EH (cell line): ENCODE data around the gene TBC1D16.
"Not testable (repeated sequence)": the region's sequence is repeated elsewhere in the genome, so short reads cannot be mapped to it uniquely, and the experiment has no call there.

Experiments
- DNase-seq: peaks from one replicate; pipeline ENCODE4 v3.0.0-alpha.2; 2015; ENCODE audit warnings: low read depth

Gene TBC1D16

GRCh38 chr17:79912552-79913330 lies 122.9 kb downstream of the TBC1D16 start:
- DNase-seq = no peak

DNA sequence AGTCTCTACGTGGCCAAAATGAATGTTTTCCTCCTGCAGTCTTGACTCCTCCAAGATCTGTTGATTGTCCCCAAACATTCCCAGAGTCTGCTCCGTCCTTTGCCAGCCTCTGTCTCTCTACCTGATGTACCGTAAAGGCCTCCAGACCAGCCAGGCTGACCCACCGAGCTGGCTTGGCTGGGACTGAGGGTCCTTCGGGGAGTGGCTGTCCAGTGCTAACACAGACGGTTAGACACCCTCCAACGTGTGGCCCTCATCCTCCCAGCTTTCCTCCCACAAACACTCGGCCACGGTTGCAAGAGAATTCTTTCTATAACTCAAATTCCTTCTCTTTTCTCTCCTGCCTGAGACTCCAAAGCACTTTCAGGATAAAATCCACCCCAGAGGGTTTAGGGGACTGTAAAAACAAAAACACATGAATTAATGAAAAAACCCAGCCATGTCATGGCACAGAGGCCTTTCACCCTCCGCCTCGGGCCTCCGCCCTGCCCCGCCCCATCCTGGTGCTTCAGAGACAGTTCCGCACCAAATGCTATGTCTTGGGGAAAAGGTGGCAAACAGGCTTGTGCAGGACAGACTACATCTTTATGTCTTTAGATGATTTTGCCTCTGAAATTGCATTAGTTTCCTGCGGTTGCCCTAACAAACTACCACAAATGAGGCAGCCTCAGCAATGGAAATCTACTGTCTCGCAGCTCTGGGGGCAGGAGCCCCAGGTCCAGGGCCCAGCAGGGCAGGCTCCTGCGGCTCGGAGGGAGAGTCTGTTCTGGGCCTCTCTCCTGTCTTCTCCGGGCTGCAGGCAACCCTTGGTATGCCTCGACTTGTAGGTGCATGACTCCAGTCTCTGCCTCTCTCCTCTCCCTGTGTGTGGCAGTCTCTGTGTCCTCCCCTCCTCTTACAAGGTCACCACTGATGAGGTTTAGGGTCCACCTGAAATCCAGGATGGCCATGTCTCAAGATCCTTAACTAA lies 124.0 kb downstream of the TBC1D16 start:
- DNase-seq = no peak

- DNase-seq = no peak
Observed at GRCh38 chr17:79910985-79911361, 124.7 kb downstream of the TBC1D16 start.

DNA sequence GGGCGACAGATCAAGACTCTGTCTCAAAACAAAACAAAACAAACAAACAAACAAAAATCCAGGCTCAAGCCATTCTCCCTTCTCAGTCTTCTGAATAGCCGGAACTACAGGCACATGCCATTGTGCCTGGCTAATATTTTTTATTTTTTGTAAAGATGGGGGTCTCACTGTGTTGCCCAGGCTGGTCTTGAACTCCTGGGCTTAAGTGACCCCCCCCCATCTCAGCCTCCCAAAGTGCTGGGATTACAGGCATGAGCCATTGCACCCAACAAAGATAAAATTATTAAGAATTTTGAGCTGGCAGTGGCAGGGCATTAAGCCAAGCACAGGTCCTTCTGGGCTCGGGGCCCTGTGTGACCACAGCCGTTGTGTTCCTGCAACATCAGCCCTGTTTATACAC lies 126.6 kb downstream of the TBC1D16 start:
- no peak for DNase-seq

DNA sequence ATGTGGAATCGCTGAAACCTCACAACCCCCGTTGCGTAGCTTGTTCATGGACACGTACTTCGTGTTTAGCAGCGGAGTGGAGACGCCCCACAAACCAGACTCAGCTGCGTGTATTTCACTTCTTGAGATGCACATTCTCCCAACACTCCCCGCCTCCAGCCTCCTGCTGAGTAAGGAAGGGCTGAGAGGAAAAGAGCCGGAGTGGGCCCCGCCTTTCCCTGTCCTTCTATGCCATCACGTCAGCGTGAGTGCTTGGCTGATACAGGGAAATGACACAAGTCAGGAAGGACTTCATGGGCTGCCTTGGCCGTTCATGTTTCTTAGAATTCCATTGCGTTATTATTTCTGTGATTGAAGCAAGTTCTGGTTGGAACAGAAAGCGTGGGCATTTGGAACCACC lies 127.8 kb downstream of the TBC1D16 start:
- peak; percentile 69 for DNase-seq

- DNase-seq = no peak
Observed at GRCh38 chr17:79907217-79907715, 128.4 kb downstream of the TBC1D16 start.

DNA sequence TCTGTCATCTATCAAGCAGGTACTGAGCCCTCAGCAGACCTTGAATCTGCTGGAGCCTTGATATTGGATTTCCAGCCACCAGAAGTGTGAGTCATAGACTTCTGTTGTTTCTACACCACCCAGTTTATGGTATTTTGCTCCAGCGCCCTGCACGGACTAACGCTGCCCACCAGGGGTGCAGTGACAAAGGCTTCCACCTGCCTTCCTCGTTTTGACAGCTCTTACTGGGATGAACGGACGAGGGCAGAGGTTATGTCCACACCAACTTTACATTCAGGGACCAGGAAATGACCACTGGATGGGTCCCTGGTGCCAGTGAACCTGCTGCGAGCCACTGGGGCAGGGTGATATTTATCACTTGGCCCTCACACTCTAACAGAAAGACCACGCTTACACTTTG lies 129.8 kb downstream of the TBC1D16 start:
- DNase-seq = no peak

GRCh38 chr17:79904865-79905264 lies 130.8 kb downstream of the TBC1D16 start:
- no peak for DNase-seq

DNA sequence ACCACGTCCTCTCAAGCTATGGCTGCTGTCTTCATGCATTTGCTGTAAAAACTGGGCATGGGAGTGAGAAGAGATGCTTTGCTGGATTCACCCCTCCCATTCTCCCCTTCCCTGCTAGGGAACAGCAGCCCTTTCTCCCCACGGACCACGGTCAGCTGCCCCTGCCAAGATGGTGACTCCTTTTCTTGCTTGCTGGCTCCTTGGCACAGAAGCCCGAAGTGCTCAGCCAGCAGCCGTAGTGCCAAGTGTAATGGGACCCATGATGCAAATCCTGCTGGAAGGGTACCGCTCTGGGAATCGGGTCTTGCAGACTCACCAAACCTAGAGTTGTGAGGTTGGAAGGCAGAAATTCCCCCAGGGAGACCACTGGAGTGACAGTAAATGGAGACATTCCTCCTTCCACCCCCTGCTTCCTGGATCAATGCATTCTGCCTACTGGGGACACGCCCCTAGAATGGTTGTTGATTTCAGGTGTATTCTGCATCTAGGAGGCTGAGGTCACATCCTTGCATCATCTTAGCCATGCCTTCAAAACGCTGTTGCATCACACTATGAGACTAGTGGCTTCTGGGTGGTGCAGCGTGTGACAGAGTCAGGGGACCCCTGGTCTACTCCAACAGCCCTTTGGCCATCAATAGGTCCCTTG lies 133.4 kb downstream of the TBC1D16 start:
- no peak for DNase-seq

- DNase-seq = no peak
Observed at GRCh38 chr17:79901131-79901530, 134.5 kb downstream of the TBC1D16 start.

- DNase-seq = no peak
Observed at GRCh38 chr17:79899584-79899983, 136.1 kb downstream of the TBC1D16 start.

DNA sequence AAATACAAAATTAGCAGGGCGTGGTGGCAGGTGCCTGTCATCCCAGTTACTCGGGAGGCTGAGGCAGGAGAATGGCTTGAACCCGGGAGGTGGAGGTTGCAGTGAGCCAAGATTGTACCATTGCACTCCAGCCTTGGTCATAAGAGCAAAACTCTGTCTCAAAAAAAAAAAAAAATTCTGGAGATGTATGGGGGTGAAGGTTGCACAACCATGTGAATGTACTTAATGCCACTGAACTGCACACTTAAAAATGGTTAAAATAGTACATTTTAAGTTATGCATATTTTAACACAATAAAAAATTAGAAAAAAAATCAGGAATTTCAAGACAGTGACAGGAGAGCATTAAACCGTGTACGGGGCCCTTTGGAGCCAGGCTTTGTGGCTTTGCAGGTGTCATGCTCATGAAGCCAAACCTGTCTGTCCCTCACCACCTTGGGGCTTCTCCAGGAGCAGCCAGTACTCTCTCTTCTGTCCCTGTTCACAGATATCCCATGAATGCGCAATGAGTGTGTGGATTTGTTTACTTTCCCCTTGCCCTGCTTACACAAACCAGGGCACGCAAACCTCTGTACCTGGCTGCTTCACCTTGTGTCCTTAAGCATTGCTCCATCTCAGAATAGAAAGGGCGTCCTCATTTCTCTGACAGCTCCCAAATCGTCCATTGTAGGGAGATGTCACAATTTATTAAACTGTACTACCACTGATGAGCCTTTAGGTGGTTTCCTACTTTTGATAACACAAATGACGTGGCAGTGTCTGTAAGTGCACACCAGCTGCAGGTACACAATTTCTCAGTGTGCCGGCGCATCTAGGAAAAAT lies 138.2 kb downstream of the TBC1D16 start:
- DNase-seq = no peak

GRCh38 chr17:79893457-79893856 lies 142.2 kb downstream of the TBC1D16 start:
- DNase-seq = not testable (repeated sequence)

GRCh38 chr17:79892457-79893241 lies 143.0 kb downstream of the TBC1D16 start:
- no peak for DNase-seq

GRCh38 chr17:79891113-79891730 lies 144.4 kb downstream of the TBC1D16 start:
- no peak for DNase-seq

- no peak for DNase-seq
Observed at GRCh38 chr17:79890706-79891105, 145.0 kb downstream of the TBC1D16 start.

DNA sequence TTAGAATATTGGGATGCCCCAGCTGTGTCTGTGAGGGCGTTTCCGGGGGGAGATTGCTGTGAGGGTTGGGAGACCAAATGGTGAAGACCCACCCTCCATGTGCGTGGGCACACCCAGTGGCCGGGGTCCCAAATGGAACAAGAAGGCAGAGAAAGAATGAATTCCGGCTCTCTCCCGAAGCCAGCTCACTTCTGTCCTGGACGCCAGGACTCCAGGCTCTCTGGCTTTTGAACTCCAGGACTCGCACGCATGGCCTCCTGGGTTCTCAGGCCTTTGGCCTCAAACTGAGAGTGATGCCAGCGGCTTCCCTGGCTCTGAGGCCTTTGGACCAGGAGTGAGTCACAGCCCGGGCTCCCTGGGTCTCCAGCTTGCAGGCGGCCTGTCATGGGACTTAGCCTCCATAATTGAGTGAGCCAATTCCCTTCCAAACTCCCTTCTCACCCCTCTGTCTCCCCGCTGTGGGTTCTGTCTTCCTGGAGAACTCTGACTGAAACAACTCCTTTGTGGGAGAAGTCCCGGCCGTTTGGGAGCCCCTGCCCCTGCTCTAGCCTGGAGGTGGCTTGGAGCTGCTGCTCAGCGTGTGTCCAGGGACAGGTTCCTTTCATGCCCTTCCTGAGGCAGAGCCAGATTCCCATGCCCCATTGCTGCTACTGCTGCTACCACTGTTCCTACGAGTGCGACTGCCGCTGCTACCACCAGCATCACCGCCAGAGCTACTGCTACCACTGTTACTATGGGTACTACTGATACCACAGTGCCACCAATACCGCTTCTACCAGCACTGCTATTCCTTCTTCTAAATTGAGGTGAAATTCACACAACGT lies 146.6 kb downstream of the TBC1D16 start:
- DNase-seq = no peak

- no peak for DNase-seq
Observed at GRCh38 chr17:79888009-79888540, 147.6 kb downstream of the TBC1D16 start.

GRCh38 chr17:79887451-79887991 lies 148.2 kb downstream of the TBC1D16 start:
- DNase-seq = no peak
